ENCODE results near the gene FAM107B.

GRCh38 chr10:14772399-14772798, 2.3 kb downstream of the FAM107B start:
- TF ChIP-seq GATA2 (IDR thresholded peaks at IDR 0.05; ENCODE audit: low read depth, low read length) (no peak), GATA3 (IDR thresholded peaks at IDR 0.05; ENCODE audit: low read depth, low read length) (no peak)
